NOMO-1 treated with DMSO at 0.1 percent for 48 hours (cell line): ENCODE results near the gene MIA3.
A peak's percentile ranks its signal among the peaks of the same experiment; 100 is the strongest.

ENCODE experiments used
- DNase-seq: peaks from one replicate; lab custom pipeline; 2025; ENCODE audit not compliant: unreplicated experiment; lab: John Stamatoyannopoulos, UW

MIA3 gene

DNA sequence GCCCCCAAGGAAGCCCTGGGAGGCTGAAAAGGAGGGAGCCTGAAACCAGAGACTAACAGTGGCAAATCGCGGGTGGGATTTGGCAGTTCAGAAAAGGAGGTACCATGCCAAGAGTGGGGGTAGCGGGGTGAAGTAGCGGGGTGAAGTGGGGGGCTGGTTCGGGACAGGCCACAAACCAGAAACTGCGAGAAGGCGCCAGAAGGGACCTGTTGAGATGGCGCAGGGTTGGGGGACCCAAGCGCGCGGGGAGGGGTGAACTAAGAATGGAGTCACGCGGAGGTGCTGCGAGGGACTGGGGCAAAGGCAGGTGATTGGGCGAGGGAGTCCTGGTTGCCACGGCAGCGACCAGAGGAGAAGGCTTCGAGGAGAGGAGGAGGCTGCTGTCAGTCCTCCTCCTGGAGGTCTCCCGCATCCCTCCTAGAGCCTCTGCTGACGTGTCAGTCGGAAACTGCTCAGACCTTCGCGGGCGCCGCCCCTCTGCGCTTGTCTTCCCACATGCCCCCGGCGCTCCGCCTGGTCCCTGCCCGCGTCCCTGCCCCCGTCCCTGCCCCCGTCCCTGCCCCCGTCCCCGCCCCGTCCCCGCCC is 438 bp upstream of the MIA3 start:
- DNase-seq = peak; percentile 87

DNA sequence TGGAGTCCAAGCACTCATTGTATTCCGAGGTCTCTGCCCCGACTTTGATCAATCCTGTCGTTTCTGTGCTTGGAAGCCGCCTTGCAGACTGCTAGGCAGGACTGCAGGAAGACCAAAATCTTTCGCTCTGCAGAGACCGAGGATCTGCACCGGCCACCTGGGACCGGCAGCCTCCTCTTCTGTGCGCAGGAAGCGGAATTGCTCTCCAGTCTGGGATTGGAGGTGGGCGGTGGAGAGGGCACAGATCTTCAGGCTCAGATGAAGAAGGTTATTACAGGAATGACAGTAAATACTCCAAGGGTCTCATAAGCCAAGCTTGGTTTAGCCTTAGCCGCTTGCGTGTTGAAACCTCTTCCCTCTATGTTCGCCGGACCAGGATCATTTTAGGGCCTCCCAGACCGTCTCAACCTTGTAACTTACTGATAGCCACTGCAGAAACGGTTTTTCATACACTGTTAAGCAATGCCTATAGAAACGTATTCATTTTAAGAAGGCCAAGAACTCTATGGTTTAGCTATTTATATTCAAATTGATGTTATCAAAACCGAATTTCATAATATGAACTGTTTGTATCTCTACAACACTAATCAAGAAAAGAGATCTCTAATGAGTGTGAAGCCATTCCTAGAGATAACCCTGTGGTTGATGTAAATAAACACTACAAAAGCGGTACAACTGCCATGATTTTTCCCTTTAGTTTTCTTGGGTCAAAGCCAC is 1.1 kb downstream of the MIA3 start:
- DNase-seq = no peak

DNA sequence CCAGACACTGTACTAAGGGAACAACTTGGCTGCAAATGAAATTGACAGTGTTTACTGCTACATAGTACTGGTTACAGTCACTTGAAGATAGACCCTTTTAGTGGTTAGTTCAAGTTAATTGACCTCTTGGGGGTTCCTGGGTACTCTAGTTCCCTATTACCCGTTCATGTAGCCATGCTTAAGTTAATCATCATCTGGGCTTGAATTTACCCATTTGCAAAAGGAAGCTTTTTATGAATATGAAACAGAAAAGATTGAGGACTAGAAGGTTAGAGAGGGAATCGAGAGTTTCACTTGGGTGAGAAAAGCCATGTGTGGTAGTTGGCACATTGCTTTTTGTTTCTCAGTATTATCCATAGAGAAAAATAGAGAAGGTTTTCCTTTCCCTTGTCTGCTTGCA is 2.7 kb downstream of the MIA3 start:
- no peak for DNase-seq

DNA sequence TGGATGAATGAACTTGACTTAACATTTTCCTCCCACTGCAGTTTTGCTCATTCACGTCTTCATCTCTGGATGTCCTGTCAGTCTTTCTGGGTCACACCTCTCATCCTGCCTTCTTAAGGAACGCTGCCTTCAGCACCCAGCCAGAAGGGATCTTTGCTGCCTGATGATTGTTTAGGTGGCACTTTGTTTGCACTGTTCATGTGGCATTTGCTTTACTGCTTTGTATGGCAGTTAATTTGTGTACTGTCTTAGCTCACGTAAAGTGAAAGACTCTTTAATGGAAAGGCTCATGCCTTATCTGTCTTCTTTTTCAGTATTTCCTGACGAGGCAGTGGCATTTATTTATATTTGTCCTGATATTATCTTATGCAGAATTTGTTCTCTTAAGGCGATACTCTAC is 4.9 kb downstream of the MIA3 start:
- no peak for DNase-seq

DNA sequence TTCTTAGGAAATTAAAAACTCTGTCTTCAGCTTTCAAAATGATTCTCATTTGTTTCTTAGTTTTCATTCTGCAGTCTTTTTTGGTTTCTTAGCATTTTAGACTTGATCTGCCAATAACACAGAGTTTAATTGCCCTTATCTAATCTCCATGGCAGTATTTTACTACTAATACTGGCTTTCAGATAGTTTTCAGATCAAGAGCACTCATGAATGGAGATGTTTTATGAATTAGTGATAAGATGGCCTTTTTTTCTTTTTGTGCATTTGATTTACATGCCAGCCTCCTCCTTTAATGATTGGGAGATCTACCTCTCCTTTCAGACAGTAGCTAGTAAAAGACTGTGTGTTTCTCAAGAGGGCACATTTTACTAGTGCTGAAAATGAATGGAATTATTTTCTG is 5.6 kb downstream of the MIA3 start:
- DNase-seq = no peak

DNA sequence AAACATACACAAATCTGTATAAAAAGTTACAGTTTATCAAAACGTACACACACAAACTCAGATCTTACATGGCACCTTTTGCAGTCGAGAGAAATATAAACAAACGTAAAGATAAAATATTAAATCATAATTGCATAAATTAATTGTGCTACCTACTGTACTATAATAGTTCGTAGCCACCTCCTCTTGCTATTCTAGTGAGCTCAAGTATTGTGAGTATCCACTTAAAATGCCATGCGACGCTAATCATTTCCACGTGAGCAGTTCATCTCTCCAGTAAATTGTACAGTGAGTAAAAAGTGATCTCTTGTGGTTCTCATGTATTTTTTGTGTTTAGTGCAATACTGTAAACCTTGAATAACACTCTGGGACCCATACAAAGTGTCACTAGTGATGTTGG is 6.3 kb downstream of the MIA3 start:
- DNase-seq = no peak

DNA sequence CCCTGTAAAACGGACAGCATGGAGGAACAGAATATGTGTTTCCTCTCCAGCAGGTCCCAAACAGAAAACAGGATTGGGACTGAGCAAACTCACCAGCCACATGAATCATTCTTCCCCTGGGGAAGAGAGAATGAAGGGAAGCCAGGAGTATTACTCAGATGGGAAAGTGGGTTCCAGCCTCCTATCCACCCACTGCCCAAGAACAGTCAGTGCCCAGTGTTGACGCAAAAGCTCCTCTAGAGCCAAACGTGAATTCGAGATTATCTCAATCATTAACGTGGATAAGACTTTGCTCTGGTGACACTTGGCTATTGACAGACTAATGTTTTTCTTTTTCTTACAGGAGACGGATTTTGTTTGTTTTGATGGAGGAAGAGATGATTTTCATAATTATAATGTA is 9.3 kb downstream of the MIA3 start:
- no peak for DNase-seq

DNA sequence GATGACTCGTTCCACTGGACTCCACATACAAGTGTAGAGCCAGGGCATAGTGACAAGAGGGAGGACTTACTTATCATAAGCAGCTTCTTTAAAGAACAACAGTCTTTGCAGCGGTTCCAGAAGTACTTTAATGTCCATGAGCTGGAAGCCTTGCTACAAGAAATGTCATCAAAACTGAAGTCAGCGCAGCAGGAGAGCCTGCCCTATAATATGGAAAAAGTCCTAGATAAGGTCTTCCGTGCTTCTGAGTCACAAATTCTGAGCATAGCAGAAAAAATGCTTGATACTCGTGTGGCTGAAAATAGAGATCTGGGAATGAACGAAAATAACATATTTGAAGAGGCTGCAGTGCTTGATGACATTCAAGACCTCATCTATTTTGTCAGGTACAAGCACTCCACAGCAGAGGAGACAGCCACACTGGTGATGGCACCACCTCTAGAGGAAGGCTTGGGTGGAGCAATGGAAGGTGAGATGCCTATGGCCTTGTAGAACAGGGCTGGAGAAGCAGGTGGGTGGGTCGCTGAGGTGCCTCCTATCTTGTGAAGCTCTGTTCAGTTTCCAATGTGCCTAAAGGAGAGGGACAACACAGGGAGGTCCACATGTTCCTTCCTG is 12.1 kb downstream of the MIA3 start:
- DNase-seq = no peak

DNA sequence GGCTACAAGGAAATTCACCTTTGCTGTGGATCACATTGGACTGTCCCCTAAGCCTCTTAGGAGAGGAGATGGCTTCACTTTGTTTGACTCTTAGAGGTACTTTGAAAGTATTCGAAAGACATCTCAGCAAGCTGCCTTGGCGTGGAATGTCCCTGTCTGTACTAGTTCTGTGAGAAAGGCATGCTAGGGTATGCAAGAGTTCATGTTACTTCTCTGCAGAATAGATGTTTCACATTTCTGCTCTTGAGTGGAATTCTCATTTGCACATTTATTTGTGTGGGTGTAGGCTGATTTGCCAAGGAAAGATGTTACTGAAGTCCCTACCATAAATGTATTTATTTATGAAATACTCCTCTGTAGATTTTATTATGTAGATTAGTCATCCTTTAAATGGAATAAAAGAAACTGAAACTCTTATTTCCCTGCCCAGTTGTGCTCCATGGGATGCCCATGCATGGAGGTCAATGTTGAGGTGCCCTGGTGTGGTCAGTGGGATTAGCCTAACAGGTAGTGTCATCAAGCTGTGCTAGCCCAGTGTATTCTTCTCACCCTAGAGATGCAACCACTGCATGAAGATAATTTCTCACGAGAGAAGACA is 13.8 kb downstream of the MIA3 start:
- no peak for DNase-seq

DNA sequence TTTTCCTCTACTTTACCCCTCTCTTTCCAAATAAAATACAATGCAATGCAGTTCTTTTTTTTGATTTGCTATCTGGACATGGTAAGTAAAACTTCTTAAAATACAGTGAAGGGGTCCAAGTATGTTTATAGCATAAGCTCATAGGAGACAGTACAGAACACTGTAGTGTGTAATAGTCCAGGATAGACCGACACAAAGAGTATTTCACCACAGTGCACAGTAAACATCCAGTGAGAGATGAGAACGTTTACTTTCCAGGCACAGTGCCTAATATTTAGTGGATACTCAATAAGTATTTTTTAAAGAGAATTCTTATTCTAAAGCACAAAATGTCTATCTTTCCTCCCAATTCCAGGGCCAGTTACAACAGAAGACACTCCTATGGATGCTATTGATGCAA is 14.9 kb downstream of the MIA3 start:
- DNase-seq = no peak

DNA sequence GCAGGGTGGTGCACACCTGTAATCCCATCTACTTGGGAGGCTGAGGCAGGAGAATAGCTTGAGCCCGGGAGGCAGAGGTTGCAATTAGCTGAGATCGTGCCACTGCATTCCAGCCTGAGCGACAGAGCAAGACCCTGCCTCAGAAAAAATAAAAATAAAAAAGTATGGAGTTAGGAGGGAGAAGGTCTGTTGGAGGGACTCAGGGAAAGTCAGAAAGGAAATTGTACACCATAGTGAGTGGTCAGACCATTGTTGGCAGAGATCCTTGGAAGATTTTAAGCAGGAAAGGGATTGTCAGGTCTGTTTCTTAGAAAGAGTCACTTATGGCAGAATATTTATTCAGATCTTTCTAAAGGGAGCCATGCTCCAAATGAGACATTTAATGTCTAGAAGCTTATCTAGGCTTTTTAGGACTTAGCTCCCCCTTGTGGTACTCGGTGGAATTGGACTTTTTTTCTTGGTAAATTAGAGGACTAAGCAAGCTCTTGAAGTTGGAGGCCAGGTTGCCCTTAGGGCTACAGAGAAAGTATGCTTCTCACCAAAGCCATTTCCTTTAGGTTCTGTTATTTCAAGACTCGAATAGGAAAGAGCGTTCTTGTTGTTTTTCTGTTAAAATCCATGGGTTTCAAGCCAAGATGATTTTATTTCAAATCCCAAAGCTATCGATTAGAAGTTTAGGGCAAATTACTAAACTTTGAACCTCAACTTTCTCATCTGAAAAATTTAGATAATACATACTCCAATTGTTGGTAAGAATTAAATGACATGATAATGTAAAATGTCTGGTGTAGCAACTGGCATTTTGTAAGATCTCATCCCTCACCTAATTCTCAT is 16.5 kb downstream of the MIA3 start:
- peak; percentile 75 for DNase-seq

DNA sequence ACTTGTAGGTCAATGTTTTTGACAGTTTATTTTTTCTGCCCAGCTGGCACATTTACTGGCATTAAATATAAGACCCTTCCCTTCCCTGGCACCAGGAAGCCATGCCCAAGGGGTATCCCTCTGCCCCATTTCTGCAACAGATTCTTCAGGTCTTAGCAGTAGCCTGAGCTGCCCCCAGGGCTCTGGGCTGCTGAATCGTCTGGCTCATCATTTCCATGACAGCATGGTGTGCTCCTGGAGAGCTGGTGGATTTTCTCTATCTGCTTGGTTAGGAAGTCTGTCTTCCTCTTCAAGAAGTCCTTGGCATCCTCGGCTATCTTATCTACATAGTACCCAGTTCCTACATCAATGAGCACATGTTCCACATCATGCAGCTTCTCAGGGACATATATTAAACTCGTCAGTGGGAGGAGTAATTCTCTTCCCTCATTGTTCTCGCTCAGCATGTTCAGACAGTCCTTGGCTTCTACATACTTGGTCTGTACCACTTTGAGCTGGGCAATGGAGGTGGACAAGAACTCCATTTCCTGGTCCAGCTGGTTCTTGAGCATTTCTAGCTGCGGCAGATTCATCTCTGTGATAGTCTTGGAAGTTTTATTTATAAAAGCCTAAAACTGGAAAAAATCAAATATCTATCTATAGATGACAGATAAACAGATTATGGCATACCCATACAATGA is 23.5 kb downstream of the MIA3 start:
- DNase-seq = no peak

DNA sequence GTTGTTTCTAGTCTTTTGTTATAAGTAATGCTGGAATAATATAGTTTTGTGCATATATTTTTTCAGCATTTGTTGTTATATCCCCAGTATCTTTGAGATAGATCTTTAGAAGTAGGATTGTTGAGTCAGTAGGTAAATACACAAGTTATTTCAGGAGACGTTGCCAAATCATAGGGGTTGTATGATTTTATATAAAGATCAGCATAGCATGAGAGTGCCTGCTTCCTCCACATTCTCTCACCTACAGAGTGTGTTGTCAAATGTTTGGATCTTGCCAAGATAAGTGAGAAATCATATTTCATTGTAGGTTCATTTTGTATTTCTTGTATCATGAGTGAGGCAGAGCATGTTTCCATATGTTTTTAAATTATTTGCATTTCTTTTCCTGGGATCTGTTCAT is 24.6 kb downstream of the MIA3 start:
- DNase-seq = no peak

DNA sequence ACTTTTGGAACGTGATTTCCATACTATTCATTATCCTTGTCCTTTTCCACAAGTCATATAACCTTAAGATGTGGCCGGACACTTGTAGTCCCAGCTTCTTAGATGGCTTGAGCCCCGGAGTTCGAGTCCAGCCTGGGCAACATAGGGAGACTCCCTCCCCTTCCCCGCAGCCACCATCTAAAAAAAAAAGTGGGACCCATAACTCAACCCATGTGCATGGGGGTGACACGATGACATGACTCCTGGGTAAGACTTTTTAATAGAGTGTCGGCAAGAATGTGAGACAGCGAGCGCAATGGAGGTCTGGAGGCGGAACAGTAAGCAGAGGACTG is 25.7 kb downstream of the MIA3 start:
- DNase-seq = no peak

DNA sequence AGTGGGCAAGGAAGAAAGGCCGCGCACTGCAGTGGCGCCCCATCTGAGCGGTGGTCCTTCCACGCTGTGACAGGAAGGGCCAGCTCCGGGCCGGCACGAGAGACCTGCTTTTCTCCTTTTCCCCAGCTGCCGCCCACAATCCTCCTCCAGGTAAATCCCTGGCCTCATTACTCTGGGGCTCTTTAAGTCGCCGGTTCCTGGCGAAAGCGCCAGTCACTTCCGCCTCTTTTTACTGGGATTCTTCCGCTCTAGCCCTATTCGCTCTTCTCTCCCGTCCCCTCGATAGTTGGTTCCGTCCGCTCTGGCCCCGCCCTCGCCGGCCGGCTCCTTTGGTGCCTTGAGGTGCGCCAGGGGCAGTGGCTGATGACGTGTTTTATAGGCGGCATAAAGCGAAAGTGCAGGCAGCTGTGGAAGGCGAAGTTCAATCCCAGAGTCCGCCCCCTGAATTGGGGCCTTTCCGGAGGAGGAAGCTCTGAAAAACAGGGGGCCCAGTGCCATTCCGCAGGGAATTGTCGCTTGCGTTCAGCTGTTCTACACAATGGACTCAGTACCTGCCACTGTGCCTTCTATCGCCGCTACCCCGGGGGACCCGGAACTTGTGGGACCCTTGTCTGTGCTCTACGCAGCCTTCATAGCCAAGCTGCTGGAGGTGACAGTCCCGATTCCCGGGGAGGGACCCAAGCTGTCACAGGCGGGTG is 26.2 kb downstream of the MIA3 start:
- peak; percentile 99 for DNase-seq

DNA sequence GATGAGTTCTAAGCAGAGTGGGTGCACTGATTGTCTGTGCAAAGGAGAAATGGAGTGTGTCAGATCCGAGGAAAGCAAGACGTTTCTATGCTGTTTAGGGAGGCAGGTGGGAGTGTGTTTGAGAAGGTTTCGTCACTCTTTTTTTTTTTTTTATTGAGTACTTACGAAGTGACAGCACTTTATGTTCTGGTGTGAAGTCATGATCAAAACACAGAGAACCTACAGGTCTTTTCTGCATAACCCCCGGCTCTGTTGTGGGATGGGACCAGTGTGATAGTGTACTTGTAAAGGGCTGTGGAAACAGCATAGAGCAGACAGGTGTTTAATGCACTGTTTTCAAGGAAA is 26.7 kb downstream of the MIA3 start:
- DNase-seq = peak; percentile 45

DNA sequence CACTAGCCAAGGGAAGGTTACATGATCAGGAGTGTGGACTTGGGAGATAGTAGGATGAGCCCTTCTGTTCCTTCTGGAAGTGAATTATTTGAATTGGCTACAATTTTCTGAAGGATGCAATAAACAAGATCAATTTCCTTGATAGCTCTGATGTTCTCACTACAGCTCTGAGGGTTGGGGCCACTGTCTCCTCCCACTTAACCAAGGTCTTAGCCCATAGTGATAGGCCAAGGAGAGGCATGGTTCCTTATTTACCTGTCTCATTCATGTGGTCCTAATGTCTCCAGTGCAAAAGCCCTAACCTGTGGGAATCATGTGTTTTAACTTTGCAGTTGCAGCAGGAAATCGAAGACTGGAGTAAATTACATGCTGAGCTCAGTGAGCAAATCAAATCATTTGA is 34.8 kb downstream of the MIA3 start:
- no peak for DNase-seq

DNA sequence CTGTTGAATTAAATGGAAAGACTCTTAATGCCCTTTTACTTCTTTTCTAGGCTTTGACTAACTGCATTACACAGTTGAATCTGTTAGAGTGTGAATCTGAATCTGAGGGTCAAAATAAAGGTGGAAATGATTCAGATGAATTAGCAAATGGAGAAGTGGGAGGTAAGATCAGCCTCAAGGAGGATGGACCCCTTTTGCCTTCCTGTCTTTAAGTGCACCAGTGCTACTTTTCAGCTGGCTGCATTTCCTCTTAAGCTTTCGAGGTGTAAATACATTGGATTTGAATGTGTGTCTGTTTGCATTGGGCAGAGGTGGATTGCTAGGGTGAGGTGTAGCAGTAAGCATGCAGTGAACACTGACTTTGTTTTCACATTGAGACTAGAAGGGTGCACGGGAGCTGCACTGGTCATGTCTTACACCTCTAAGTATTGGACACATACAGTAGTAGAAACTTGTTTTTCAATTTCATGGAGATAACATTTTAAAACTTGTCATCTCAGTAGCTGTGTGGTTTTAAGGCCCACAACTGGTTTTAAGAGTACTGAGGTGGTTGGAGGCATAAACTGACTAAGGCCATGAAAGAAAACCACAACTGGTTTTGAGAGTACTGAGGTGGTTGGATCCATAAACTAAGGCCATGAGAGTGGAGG is 35.4 kb downstream of the MIA3 start:
- DNase-seq = no peak

DNA sequence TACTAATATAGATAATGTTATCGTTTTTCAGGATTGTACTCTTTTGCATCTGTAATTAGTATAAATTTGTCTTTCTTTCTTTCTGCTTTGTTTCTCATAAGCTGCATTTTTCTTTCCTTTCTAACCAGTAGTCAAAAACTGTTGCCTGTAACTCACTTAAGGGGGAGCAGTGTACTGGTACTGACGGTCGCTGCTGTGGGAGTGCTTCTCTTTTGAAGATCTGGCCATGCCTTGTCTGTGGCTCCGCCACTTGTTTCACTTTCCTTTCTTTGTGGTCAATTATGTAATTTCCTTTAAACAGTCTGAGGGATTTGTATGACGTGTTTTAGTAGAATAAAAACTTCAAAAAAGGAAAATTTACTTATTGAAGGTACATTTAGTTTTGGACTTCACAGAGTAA is 37.0 kb downstream of the MIA3 start:
- DNase-seq = peak; percentile 91
